A673 (cell line): ENCODE data around the gene TIMM29. TPM values are rescaled to one million over a fixed set of nuclear protein-coding genes. Genes with fewer than 3 reads are reported as not detected.

Source experiments
- BruUV-seq: library from RNA; stranded (reverse); fragments of 400-500 nt; replicated peaks from 2 replicates; lab custom pipeline; 2021; lab: Mats Ljungman, UMichigan
- CTCF ChIA-PET: fragments of 300-600 bp; sonication (Branson Sonifier 250); formaldehyde crosslinking; loops from one replicate; lab custom pipeline; 2022; ENCODE audit warnings: antibody characterized with exemption; lab: Charles Lee
- POLR2A ChIA-PET: fragments of 300-600 bp; sonication (Branson Sonifier 250); formaldehyde crosslinking; loops from one replicate; lab custom pipeline; 2022; ENCODE audit warnings: antibody characterized with exemption; ENCODE audit not compliant: low non-redundant PET; lab: Charles Lee
- DNase-seq: peaks from one replicate; pipeline ENCODE4 v3.0.0-alpha.2; 2015; ENCODE audit warnings: low spot score
- H3K27ac ChIP-seq: fragments of 200-600 bp; sonication (generic); 2 replicates; pipeline ENCODE4 v1.5.1; 2016; ENCODE audit warnings: mixed run types, low read depth, mild to moderate bottlenecking, mixed read lengths, antibody characterized with exemption, low read length; ENCODE audit not compliant: poor library complexity, severe bottlenecking
- H3K27me3 ChIP-seq: fragments of 200-600 bp; sonication (generic); replicated peaks from 2 replicates; pipeline ENCODE4 v1.6.1; 2017; ENCODE audit warnings: mixed run types, low read depth, mild to moderate bottlenecking, mixed read lengths, antibody characterized with exemption, low read length; ENCODE audit not compliant: insufficient read depth, poor library complexity
- H3K36me3 ChIP-seq: fragments of 200-600 bp; sonication (generic); 2 replicates; pipeline ENCODE4 v1.6.1; 2016; ENCODE audit warnings: mixed run types, mild to moderate bottlenecking, mixed read lengths, antibody characterized with exemption, low read length; ENCODE audit not compliant: insufficient read depth, poor library complexity, severe bottlenecking
- H3K4me1 ChIP-seq: fragments of 200-600 bp; sonication (generic); 2 replicates; pipeline ENCODE4 v1.6.1; 2017; ENCODE audit warnings: mixed run types, mild to moderate bottlenecking, mixed read lengths, antibody characterized with exemption, low read length; ENCODE audit not compliant: insufficient read depth, poor library complexity, severe bottlenecking
- H3K4me3 ChIP-seq: fragments of 200-600 bp; sonication (generic); 2 replicates; pipeline ENCODE4 v1.5.1; 2016; ENCODE audit warnings: low read depth, mixed run types, mild to moderate bottlenecking, mixed read lengths, low read length; ENCODE audit not compliant: poor library complexity, severe bottlenecking
- H3K9me3 ChIP-seq: fragments of 200-600 bp; sonication (generic); 2 replicates; pipeline ENCODE4 v1.6.1; 2016; ENCODE audit warnings: mixed run types, low read depth, mild to moderate bottlenecking, mixed read lengths, antibody characterized with exemption, low read length; ENCODE audit not compliant: poor library complexity, severe bottlenecking
- CTCF ChIP-seq: fragments of 300-800, 200-600 bp; sonication (generic); conservative IDR thresholded peaks from 2 replicates; pipeline ENCODE4 v1.5.1; 2017; ENCODE audit warnings: low read depth, mild to moderate bottlenecking, antibody characterized with exemption, low read length, moderate library complexity, mixed read lengths
- EZH2 ChIP-seq: fragments of 200-600 bp; sonication (generic); IDR thresholded peaks from 2 replicates; pipeline ENCODE4 v1.6.1; 2017; ENCODE audit warnings: borderline replicate concordance, low read depth, mild to moderate bottlenecking, mixed read lengths, antibody characterized with exemption, low read length; ENCODE audit not compliant: poor library complexity, severe bottlenecking
- intact Hi-C: fragments of 100-400 bp; cut with micrococcal nuclease; formaldehyde crosslinking; loops from one replicate; pipeline ENCODE4 v1.10.0; 2022; ENCODE audit not compliant: unreplicated experiment
- total RNA-seq: library from RNA; stranded (reverse); gene quantifications from 2 replicates; pipeline ENCODE4 v1.2.3, GENCODE V29; 2021

Gene TIMM29
- total RNA-seq, 1 experiment from 2014 or later = 30.0 TPM

- no peak for TF ChIP-seq EZH2
- TF ChIP-seq CTCF = no peak
- intact Hi-C loops = no loop called here
- no peak overlapping the region for H3K27ac ChIP-seq
- no peaks in the 10 kb centered on the region for H3K27me3 ChIP-seq
- no TSS peak for BruUV-seq
- no peak for DNase-seq
- ChIA-PET CTCF (no interaction called here), POLR2A (no interaction called here)
- no peaks in the 10 kb centered on the region for H3K9me3 ChIP-seq
- peaks cover 27% of the 10 kb centered on the region for H3K4me1 ChIP-seq
- H3K36me3 ChIP-seq = no peaks in the 10 kb centered on the region
- no peak overlapping the region for H3K4me3 ChIP-seq
Observed at GRCh38 chr19:10892256-10892655, 36.4 kb upstream of the TIMM29 start.

DNA sequence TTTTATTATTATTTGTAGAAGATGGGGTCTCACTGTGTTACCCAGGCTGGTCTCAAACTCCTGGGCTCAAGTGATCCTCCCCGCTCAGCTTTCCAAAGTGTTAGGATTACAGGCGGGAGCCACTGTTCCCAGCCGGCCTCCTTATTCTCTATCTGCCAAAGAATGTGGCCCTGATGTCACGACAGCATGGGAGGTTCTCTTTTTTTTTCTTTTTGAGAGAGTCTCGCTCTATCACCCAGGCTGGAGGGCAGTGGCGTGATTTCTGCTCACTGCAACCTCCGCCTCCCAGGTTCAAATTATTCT is 33.7 kb upstream of the TIMM29 start:
- intact Hi-C loops = no loop called here

DNA sequence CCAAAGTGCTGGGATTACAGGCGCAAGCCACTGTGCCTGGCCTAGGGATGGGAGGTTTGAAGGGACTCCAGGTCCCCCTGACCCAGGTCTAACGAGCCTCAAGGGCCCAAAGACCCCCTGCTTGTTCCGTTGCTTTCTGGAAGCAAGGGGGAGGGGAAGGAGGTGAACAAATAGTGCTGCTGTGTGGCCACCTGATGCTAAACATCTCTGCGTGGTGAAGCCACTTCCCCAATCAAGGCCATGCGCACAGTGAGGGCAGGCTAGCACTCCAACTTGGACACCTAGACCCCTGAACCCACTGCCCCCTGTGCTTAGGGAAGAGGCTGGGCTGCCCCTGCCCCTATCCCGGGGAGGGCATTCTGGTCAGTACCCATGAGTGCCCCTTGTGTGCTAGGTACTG is 33.2 kb upstream of the TIMM29 start:
- H3K4me3 ChIP-seq = no peak overlapping the region
- H3K27me3 ChIP-seq = no peaks in the 10 kb centered on the region
- H3K9me3 ChIP-seq = no peaks in the 10 kb centered on the region
- CTCF ChIA-PET = no interaction called here
- H3K4me1 ChIP-seq = peaks cover 8% of the 10 kb centered on the region
- intact Hi-C loops = no loop called here
- BruUV-seq = no TSS peak
- no peak overlapping the region for H3K27ac ChIP-seq
- no peaks in the 10 kb centered on the region for H3K36me3 ChIP-seq
- POLR2A ChIA-PET = no interaction called here
- TF ChIP-seq EZH2 = no peak
- TF ChIP-seq CTCF = no peak
- no peak for DNase-seq

More for the DNA sequence above, 33.7 kb upstream of the TIMM29 start:
- Histone ChIP-seq H3K4me3 (no peak overlapping the region), H3K36me3 (no peaks in the 10 kb centered on the region), H3K27me3 (no peaks in the 10 kb centered on the region), H3K4me1 (peaks cover 8% of the 10 kb centered on the region), H3K27ac (no peak overlapping the region), H3K9me3 (no peaks in the 10 kb centered on the region)
- no peak for TF ChIP-seq CTCF
- TF ChIP-seq EZH2 = no peak
- no peak for DNase-seq
- BruUV-seq = no TSS peak
- ChIA-PET POLR2A (interaction anchor here (0.7 kb wide), 1 partner anchor 33 kb away, joined by 5 read pairs; no protein-coding TSS in a partner anchor), CTCF (no interaction called here)
